ENCODE results near the gene ECHDC1. TPM values are rescaled to one million over a fixed set of nuclear protein-coding genes. Genes with fewer than 3 reads are reported as not detected.

Gene ECHDC1
- total RNA-seq, 1 experiment from 2014 or later = 102 TPM

GRCh38 chr6:127279815-127280214, 63.6 kb downstream of the ECHDC1 start:
- no peaks in the 10 kb centered on the region for H3K9me3 ChIP-seq (ENCODE audit: low read depth, low read length, poor library complexity, severe bottlenecking)
- H3K27me3 ChIP-seq (replicated peaks; ENCODE audit: insufficient read depth, low read depth, low read length, poor library complexity) = no peaks in the 10 kb centered on the region
- intact Hi-C loops (cut with micrococcal nuclease; ENCODE audit: unreplicated experiment) = no loop called here
- H3K36me3 ChIP-seq (ENCODE audit: insufficient read depth, low read length, poor library complexity, severe bottlenecking) = peaks cover 4% of the 10 kb centered on the region
- H3K4me3 ChIP-seq (ENCODE audit: low read depth, low read length, poor library complexity, severe bottlenecking) = no peak overlapping the region
- CTCF ChIA-PET = interaction anchor here (1.2 kb wide), 1 partner anchor 14 kb away, joined by 3 read pairs; no protein-coding TSS in a partner anchor
- no peaks in the 10 kb centered on the region for H3K4me1 ChIP-seq (ENCODE audit: insufficient read depth, low read length, poor library complexity, severe bottlenecking)
- POLR2A ChIA-PET (ENCODE audit: low non-redundant PET) = no interaction called here
- DNase-seq (ENCODE audit: low spot score) = no peak
- no TSS peak for BruUV-seq (replicated peaks)
- no peak overlapping the region for H3K27ac ChIP-seq (ENCODE audit: low read depth, low read length, poor library complexity, severe bottlenecking)
- TF ChIP-seq CTCF (conservative IDR thresholded peaks at IDR 0.05; ENCODE audit: low read depth, low read length) (no peak), EZH2 (IDR thresholded peaks at IDR 0.05; ENCODE audit: borderline replicate concordance, low read depth, low read length, poor library complexity, severe bottlenecking) (no peak)

GRCh38 chr6:127277878-127278843, 65.2 kb downstream of the ECHDC1 start:
- no TSS peak for BruUV-seq (replicated peaks)
- TF ChIP-seq CTCF (conservative IDR thresholded peaks at IDR 0.05; ENCODE audit: low read depth, low read length) (no peak), EZH2 (IDR thresholded peaks at IDR 0.05; ENCODE audit: borderline replicate concordance, low read depth, low read length, poor library complexity, severe bottlenecking) (no peak)
- no peak overlapping the region for H3K4me3 ChIP-seq (ENCODE audit: low read depth, low read length, poor library complexity, severe bottlenecking)
- POLR2A ChIA-PET (ENCODE audit: low non-redundant PET) = no interaction called here
- no peaks in the 10 kb centered on the region for H3K36me3 ChIP-seq (ENCODE audit: insufficient read depth, low read length, poor library complexity, severe bottlenecking)
- no peaks in the 10 kb centered on the region for H3K9me3 ChIP-seq (ENCODE audit: low read depth, low read length, poor library complexity, severe bottlenecking)
- DNase-seq (ENCODE audit: low spot score) = no peak
- intact Hi-C loops (cut with micrococcal nuclease; ENCODE audit: unreplicated experiment) = no loop called here
- CTCF ChIA-PET = no interaction called here
- H3K27me3 ChIP-seq (replicated peaks; ENCODE audit: insufficient read depth, low read depth, low read length, poor library complexity) = no peaks in the 10 kb centered on the region
- H3K4me1 ChIP-seq (ENCODE audit: insufficient read depth, low read length, poor library complexity, severe bottlenecking) = no peaks in the 10 kb centered on the region
- no peak overlapping the region for H3K27ac ChIP-seq (ENCODE audit: low read depth, low read length, poor library complexity, severe bottlenecking)

- Histone ChIP-seq H3K36me3 (ENCODE audit: insufficient read depth, low read length, poor library complexity, severe bottlenecking) (no peaks in the 10 kb centered on the region), H3K9me3 (ENCODE audit: low read depth, low read length, poor library complexity, severe bottlenecking) (no peaks in the 10 kb centered on the region), H3K4me1 (ENCODE audit: insufficient read depth, low read length, poor library complexity, severe bottlenecking) (no peaks in the 10 kb centered on the region), H3K27ac (ENCODE audit: low read depth, low read length, poor library complexity, severe bottlenecking) (no peak overlapping the region), H3K4me3 (ENCODE audit: low read depth, low read length, poor library complexity, severe bottlenecking) (no peak overlapping the region), H3K27me3 (replicated peaks; ENCODE audit: insufficient read depth, low read depth, low read length, poor library complexity) (no peaks in the 10 kb centered on the region)
- DNase-seq (ENCODE audit: low spot score) = no peak
- CTCF ChIA-PET = no interaction called here
- intact Hi-C loops (cut with micrococcal nuclease; ENCODE audit: unreplicated experiment) = no loop called here
- no TSS peak for BruUV-seq (replicated peaks)
- POLR2A ChIA-PET (ENCODE audit: low non-redundant PET) = no interaction called here
- TF ChIP-seq CTCF (conservative IDR thresholded peaks at IDR 0.05; ENCODE audit: low read depth, low read length) = no peak
- no peak for TF ChIP-seq EZH2 (IDR thresholded peaks at IDR 0.05; ENCODE audit: borderline replicate concordance, low read depth, low read length, poor library complexity, severe bottlenecking)
Observed at GRCh38 chr6:127276331-127276730, 67.1 kb downstream of the ECHDC1 start.
